NCI-H1417 (cell line): ENCODE data around the gene SLC8A3.

Experiments used
- DNase-seq, 3 experiments: peaks; one replicate each; lab custom pipeline; 2025; lab: John Stamatoyannopoulos, UW

Gene SLC8A3

DNA sequence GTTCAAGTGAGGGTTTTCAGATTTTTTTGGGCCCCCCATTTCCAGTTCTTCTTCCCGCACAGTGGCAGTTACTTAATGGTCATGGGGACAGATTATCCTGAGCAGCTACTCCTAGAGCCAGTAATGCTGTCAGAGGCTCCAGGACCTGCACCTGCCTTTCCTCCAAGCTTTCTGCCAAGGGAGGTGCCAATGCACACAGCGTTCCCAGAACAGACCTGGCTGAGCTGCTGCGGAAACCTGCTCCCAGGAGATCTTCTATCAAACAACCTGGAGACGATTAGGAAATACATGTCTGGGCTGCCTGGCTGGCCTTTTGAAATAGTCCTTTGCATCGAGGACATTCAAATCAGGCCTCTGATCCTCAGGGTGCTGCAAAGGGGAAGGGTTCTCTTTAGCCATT is 120.9 kb downstream of the SLC8A3 start:
- no peak for DNase-seq

DNA sequence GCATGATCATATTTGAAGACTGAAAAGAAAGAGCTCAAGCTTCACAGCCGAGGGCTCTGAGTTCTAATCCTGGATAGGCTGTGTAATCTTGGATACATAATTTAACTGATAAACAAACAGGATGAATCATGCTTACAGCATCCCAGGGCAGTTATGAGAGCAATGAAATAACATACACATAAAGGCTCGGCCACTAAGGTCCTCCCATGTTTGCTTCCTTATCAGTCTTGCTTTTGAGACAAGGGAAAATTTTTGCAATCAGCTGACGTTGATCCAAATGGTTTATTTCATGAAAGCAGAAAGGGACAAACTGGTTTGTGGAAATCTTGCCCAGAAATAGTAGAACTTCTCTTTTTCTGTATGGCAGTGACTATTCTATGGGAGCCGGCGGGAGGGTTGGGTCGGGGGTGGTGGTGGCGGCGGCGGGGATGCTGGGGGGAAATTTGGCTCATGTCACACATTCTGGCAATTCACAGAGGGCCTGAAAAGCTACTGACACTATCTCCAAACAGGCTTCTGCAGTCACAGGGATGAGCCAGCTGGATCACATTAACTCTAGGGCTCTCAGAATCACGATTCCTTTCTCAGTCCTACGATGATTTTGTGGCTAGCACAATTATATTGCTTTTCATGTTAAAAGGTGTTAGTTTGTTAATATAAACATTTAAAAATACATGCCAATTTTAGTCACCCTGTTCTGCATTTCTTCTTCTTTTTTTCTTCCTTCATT is 124.5 kb downstream of the SLC8A3 start:
- DNase-seq: no peak

DNA sequence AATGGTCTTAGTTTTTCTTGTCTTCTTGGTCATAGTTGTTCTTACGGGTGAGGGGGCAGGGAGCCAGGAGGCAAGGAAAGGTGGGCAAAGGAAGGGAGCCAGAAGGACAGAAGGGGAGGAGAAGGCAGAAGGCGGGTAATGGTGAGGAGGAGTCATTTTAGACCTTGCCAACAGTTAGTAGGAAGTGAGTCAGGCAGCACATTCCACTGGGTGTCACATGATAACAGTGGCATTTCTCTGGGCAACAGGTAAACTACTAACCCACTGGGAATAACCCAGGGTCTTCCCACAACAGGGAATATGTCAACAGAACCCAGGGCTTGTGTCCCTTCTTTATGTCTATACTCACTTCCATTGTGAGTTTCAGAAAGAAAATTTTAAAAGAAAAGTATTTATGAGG is 127.6 kb downstream of the SLC8A3 start:
- no peak for DNase-seq

DNA sequence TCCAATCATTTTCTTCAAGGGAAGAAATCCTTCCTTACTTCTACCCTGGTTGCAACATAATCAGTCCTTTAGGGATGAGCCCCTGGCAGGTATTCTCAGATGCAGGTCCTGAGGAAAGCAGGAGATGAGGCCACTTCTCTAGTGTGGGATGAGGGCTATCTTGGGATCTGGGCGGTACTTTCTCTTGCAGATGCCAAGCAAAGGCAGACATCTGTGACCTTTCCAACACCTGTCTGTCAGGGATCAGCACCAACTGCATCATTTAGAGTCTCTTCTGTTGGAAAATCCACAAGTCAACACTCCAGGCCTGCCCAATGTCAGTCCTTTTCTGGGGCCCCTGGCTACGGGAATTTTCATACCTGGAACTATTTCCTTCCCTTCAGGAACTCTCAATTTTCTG is 129.2 kb downstream of the SLC8A3 start:
- DNase-seq: no peak

DNA sequence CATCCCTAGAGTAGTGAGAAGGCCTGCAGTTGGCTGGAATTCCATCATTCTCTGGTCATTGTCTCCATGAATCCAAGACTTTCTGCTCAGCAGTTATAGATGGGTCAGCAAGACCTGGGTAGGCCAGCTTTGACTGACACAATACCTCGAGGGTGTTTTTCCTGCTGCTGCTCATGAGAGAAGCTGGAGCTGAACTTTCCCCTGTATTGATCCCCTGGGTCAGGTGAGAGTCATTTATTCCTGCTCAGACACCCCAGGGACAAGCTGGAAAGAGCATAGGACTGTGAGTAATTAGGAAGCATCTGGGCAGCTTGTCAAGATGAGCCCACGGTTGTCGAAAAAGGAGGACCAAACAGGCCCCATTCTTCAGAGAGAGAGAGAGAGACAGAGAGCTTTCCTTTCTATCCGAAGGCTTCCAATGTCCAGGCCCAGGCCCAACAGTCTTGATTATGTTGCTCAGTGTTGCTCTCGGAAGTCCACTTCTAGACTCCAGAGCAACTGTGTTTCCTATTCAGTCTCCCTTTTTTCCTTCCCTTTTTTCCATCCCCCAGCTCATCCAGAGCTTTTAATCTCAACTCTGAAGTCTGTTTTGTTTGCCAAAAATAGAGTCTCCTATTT is 131.1 kb downstream of the SLC8A3 start:
- no peak for DNase-seq

DNA sequence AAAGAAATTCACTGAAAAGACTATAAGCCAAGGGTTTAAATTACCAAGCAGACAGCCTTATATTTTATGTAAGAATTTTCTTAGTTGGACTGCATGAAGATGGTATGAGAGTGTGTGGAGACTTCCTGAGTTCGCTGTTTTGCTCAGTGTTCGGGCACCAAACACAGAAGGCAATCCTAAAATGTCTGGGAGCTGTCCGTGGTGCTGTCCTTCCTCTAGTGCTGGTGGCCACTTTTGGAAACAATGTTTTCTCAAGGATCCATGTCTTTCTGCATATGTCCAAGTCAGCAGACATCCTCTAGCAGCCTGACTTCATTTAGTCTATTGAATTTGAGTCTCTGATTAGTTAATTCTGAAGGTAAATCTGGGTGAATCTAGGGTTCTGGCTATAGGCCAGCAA is 135.8 kb downstream of the SLC8A3 start:
- DNase-seq: no peak

DNA sequence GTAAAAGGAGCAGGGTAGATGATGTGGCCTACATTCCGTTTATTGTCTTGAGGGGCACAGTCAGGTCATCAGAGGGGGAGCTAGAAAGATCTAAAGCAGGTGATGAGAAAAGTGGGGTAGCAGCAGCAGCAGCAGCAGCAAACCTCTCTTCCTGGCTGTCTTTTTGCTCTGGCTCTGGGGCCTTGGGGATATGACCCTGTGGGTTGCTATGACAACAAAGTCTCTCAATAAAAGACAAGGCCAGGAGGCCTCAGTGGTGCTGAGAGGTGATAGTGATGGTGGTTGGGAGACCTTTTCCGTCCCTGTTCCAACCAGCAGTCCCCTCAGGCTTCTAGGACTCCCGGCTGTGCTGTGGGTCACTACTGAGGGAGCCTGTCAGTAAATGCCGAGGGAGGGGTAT is 138.6 kb downstream of the SLC8A3 start:
- DNase-seq: peak in 1 of 3 experiments; percentile 8

DNA sequence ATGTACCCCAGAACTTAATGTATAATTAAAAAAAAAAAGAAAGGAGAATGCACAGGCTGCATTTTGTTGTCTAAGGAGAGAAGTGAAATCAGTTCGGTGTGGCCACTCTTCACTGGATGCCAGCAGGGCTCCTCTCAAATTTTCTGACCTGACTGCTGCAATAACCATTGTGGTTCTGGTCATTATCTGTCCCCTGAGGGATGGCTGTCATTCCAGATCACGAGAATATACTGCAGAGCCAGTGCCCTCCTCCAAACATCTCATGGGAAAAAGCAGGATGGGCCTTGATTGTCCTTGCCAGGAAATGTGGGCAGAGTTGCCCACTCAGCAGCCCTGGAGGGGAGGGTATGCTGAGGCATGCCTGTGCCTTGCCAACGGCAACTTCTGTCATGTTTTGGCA is 139.1 kb downstream of the SLC8A3 start:
- no peak for DNase-seq

DNA sequence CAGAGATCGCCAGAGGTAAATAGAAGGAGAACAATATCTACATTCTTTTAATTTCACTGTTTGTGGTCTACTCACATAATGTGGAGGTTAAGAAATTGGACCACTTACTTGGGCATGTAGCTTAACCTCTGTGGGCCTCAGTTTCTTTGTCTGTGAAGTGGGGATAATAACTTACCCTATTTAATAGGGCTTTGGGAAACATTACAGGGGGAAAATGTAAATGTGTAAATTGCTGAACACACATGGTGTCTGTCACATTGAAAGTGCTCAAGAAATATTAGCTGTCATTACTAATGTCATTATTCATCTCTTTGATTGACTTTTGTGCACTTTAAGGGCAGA is 140.5 kb downstream of the SLC8A3 start:
- DNase-seq: no peak

DNA sequence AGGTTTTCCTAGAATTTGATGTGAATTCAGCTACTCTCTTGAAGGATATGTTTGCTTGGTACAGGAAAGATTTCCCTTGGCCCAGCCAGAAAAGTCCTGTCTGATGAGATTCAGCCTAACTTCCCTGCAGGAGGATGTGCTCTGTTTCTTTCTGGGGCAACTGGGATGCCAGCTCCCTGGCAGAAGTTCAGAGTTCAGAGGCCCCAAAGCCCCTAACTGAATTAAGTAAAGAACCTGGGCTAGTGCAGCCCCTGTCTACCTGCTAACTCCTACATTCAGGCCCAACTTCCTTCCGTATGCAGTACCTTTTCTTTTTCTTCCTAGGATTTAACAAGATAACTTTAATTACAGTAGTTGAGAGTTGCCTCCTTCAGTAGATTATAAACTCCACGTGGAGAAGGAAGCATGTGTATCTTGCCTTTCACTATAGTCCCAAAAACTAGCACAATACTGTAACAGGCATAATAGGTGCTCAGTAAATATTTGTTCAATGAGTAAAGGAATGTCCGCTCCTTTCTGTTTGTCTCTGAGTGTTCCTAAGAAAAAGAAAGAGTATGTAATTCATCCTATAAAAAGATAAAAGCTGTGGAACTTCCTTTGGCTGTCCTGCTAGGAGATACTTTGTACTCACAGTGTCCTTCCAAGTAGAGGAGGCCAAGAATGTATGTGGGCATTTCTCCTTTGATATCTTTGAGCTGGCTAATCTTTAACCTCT is 141.0 kb downstream of the SLC8A3 start:
- DNase-seq: no peak

DNA sequence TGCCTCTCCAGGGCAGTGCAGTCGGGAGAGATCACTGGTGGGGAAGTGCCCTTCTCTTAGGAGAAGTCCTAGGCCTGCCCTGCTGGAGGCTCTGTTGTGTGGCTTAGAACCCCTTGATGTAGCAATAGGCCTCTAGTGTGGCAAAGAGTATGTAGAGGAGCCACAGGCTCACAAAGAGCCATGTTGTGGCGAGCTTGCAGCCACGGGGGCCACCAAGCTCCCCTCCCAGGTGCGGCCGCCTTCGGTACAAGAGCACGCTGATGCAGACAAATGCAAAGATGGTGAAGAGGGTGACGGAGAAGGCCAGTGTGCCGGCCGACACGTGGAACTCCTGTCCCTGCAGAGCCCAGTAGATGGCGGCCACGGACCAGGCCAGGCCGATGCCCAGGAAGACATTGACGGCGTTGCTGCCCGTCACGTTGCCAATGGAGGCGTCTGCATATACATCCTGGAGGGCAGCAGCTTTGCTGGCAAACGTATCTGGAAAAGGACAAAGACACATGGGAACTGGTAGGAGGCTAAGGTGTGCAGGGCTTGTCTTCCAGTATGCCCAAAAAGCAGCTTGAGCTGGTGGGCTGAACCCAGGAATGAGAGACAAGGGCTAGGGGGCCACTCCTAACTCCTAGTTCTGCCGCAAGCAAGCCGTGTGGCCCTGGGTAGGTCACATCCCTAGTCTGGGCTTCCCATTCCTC is 142.8 kb downstream of the SLC8A3 start:
- DNase-seq: peak; percentile 70 to 87 (median 74)

DNA sequence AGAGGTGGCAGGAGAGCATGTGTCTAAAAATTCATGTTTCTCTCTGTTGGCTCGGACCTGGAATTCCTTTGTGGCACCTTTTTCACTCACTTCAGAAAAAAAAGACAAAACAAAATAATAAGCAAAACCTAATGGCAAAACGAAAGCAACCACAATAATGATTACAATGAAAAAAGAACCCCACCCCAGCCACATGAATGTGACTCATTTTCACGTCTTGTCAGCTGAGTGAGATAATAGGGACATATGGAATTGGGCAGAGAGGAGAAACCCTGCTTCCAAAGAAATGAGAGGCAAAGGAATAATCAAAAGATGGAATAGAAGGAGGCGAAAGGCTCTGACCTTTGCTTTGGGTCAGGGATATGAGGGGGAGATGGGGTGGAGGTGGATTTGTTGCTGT is 143.4 kb downstream of the SLC8A3 start:
- DNase-seq: no peak

DNA sequence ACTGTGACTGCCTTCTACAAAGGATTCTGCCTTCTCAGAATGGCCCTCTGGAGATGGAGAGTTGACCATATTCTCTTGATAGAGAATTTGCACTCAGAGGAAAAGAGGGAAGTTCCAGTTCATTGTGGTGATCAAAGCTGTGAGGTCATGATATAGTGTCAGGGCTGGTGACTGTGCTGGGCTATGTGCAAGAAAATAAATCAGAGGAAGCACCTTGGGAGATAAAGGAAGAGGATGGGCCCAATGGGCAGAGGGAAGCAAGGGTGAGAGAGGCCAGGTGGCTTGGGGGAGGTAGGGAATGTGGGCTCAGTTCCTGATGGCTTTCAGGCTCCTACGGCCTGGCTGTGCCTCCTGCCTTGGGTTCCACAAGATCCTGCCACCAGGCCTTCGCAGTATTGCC is 145.8 kb downstream of the SLC8A3 start:
- no peak for DNase-seq

DNA sequence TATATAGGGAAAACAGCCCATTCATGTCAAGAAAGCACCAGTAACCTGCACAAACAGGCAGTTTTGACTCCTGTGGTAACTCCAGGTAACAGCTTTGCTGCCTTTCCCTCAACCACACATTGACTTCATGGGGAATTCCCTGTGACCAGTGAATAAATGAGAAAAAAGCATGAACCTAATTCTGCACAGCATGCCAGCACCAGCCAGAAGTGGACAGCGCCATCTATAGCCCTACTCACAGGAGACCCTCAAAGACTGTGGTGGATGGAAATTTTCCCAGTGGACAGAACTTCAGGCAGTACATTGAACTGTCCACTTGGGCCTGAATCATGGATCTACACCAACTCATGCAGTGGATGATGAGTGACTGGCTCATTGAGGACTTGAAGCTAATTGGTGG is 152.1 kb downstream of the SLC8A3 start:
- DNase-seq: peak in 1 of 3 experiments; percentile 17

DNA sequence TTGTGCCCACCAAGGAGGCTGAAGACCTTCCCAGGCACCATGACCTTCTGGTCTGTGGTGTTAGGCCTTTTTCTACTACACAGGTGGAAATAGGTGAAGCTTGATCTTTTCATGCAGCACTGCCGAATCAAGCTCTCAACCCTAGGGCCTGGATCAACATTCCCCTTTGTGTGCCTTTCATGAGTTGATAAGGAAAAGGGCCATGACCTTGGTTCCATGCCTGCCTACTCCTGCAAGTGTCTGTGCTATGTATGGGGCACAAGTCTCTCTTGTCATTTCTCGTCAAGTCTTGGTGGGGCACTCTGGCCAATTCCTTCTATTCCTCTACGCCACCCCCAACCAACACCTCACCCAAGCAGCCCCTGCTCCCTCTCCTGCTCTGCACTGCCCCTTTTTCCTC is 154.5 kb downstream of the SLC8A3 start:
- DNase-seq: no peak

DNA sequence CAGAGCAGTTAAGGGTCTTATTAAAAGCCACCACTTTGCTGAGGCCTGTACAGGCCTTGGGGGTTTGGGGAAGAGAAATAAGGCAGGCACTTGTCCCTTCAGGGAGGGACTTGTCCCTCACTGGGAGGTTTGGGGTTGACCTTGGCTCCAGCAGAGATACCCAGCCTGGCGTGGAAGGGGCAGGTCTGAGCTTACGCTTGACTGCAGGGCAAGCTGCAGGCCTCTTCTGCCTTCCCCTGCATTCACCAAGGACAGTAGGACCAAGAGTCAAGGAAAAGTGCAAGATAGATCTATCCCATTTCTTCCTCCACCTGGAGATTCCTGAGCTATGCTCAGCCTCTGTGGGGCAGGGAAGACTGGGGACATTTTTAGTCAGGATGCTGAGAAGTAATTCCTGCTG is 155.2 kb downstream of the SLC8A3 start:
- no peak for DNase-seq

DNA sequence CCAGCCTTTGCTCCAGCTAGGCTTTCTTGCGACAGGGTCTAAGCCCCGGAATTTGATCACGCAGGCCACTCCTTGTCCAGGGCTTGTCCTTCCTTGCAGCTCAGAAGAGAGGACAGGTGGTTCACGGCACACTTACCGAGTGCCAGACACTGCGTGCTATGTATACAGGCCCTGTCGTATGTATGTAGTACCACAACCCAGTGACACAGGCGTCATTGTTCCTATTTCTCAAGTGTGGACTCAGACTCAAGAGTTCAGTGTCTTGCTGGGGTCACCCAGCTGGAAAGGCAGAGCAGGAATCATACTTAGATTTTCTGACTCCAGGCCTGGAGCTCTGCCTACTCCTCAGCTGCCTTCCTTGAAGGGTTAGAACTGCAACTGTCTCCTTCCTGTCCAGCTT is 155.6 kb downstream of the SLC8A3 start:
- no peak for DNase-seq

DNA sequence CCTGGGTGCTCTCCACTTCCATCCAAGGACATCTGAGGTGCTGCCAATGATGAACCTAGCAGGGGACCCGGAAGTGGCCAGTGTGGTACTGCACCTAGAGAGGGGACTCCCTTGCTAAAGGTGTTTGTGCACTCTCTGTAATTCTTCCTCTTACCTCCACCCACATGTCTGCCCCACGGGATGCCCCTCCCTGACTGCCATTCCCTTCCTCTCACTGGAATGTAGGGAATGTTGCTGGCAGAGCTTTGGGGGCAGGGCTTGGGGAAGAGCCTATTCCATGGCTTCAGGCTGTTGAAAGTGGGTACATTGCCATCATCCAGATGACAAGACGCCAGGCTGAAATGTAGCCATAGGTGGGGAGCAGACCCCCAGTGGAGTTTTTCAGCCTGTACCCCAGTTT is 156.3 kb downstream of the SLC8A3 start:
- no peak for DNase-seq

DNA sequence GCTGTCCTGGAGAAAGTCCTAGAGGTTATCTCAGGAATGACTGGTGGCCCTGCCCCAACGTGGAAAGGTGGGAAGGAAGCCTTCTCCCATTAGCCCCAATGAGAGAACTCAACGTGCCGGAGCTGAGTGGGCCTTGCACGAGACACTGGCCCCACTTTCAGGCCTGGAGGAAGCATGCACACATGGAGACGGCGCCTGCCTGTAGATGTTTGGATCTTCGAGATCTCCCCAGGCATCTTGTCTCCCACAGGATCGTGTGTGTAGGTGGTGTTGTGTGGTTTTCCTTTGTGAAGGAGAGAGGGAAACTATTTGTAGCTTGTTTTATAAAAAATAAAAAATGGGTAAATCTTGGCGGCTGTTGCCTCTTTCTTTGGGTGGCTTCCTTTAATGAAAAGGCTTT is 156.7 kb downstream of the SLC8A3 start:
- no peak for DNase-seq

DNA sequence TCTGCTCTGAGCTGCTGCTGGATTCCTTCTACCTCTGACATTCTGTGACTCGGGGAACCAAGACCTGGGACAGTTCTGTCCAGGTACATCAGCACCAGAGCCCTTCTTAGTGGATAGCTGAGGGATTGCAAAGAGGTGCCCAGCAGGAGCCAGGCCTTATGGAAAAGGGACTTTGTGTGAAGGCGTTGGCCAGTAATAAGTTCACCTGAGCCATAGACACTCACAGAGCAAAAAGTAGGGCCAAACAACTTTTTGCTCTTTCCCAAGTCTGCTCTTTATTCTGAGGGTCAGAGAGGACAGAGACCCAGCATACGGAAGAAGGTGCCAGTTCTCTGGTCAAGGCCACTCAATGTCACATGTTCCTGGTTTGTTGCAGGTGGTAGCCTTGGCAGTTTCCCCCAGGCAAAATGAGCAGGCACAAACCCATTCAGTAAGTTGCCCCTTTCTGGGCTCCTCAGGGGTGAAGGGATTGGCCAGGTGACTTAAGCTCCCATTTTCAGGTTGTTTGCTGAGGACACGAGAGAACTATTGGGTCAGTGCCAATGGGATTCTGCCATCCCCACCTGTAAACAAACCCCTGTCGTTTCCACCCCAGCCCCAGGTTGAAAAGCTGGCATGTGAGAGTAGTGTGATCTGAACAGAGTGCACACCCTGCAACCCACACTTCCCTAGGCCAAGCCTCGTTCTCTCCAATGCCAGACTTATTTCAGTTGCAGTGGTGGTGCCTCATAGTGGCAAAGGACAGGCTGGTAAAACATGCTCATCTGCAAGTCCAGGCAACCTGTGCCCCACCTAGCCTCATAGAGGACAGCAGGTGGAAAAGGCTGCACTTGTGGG is 159.2 kb downstream of the SLC8A3 start:
- peak in 2 of 3 experiments; percentile 8 to 49 for DNase-seq

DNA sequence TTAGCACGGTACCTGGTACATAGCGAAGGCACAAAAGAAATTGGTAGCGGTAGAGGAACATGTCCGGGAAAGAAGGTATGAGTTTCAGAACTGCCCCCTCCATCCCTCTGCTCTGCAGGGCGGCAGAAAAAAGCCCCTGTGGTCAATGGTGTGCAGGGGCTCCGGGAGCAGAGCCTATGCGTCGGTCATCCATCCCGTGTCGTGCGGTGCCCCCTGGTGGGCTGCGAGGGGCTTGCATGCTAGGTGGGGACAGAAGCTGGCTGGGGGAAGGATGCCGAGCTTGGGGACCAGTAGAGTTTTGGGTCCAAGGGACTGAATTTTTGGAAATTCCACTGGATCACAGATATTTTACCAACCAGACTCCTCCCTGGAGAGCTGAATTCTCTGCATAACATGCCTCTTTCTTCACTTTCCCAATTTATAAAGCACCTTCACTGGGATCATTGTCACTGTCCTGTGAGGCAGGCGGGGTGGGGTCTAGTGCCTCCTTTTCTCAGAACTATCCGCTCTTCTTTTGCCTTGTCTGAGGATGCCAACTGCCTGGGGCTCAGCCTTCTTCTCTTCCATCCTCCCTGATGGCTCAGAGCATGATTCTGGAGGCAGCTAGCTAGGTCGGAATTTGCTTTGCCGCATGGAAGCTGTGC is 160.8 kb downstream of the SLC8A3 start:
- peak; percentile 63 to 82 (median 65) for DNase-seq
